Vagina (tissue), 2 donors: ENCODE data around the gene SPACA7.

Source experiments
- POLR2A ChIP-seq, 2 donors: fragments of 450-650 bp; IDR thresholded peaks; one replicate each; pipeline ENCODE4 v1.6.1; 2017; ENCODE audit warnings: antibody characterized with exemption in 2 of 2, mild to moderate bottlenecking in 2 of 2, moderate library complexity in 2 of 2
- TF ChIP-seq, protein P1 (sequence below), 3 experiments: fragments of 450-650 bp in 2 of 3; fragments of 200-600 bp in 1 of 3; sonication (generic) in 1 of 3; IDR thresholded peaks; one replicate each; pipeline ENCODE4 v1.5.1; 2017 to 2019; ENCODE audit warnings: antibody characterized with exemption in 3 of 3, mild to moderate bottlenecking in 2 of 3, moderate library complexity in 2 of 3

GRCh38 chr13:112450118-112450903, 74.2 kb downstream of the SPACA7 start:
- no peak for TF ChIP-seq POLR2A (IDR thresholded peaks at IDR 0.05)
- TF ChIP-seq, protein P1, sequence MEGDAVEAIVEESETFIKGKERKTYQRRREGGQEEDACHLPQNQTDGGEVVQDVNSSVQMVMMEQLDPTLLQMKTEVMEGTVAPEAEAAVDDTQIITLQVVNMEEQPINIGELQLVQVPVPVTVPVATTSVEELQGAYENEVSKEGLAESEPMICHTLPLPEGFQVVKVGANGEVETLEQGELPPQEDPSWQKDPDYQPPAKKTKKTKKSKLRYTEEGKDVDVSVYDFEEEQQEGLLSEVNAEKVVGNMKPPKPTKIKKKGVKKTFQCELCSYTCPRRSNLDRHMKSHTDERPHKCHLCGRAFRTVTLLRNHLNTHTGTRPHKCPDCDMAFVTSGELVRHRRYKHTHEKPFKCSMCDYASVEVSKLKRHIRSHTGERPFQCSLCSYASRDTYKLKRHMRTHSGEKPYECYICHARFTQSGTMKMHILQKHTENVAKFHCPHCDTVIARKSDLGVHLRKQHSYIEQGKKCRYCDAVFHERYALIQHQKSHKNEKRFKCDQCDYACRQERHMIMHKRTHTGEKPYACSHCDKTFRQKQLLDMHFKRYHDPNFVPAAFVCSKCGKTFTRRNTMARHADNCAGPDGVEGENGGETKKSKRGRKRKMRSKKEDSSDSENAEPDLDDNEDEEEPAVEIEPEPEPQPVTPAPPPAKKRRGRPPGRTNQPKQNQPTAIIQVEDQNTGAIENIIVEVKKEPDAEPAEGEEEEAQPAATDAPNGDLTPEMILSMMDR (IDR thresholded peaks at IDR 0.05): no peak
